ENCODE data around the gene BIRC3.
A peak's percentile ranks its signal among the peaks of the same experiment; 100 is the strongest.

The BIRC3 gene

DNA sequence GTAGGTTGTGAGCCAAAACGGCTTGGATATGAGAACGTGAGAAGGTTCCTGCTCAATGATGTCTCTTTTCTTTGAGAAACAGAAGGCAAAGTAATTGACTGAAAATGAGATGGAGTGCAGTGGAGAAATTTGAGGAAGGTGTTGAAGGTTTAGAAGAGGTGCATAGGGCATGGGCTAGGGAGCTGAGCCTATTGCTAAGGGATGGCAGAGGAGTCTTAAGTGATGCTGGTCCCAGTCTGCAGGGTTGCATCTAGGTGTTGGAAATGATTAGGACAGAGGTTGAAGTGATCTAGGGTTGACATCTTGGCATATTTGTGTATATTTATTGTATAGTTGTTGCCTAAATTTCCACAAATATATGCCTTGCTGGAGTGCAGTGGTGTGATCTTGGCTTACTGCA is 2.3 kb downstream of the BIRC3 start:
- in situ Hi-C loops (cut with HindIII; ENCODE audit: low sequenced_read_pairs): no loop called here
- TF ChIP-seq, protein P1, sequence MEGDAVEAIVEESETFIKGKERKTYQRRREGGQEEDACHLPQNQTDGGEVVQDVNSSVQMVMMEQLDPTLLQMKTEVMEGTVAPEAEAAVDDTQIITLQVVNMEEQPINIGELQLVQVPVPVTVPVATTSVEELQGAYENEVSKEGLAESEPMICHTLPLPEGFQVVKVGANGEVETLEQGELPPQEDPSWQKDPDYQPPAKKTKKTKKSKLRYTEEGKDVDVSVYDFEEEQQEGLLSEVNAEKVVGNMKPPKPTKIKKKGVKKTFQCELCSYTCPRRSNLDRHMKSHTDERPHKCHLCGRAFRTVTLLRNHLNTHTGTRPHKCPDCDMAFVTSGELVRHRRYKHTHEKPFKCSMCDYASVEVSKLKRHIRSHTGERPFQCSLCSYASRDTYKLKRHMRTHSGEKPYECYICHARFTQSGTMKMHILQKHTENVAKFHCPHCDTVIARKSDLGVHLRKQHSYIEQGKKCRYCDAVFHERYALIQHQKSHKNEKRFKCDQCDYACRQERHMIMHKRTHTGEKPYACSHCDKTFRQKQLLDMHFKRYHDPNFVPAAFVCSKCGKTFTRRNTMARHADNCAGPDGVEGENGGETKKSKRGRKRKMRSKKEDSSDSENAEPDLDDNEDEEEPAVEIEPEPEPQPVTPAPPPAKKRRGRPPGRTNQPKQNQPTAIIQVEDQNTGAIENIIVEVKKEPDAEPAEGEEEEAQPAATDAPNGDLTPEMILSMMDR (IDR thresholded peaks at IDR 0.05; ENCODE audit: low read depth, low read length, missing control alignments): no peak

GRCh38 chr11:102320188-102320587 is 2.9 kb downstream of the BIRC3 start:
- DNase-seq (ENCODE audit: low read depth): no peak
- in situ Hi-C loops (cut with HindIII; ENCODE audit: low sequenced_read_pairs): loop anchor here (5.0 kb wide), 1 partner anchor 53 kb away; no protein-coding TSS in a partner anchor
- H3K4me3 ChIP-seq (ENCODE audit: low read depth, low read length): no peak overlapping the region
- TF ChIP-seq, protein P1 (IDR thresholded peaks at IDR 0.05; ENCODE audit: low read depth, low read length, missing control alignments): no peak

More for the DNA sequence above, 2.3 kb downstream of the BIRC3 start:
- DNase-seq (ENCODE audit: low read depth): no peak
- H3K4me3 ChIP-seq (ENCODE audit: low read depth, low read length): no peak overlapping the region

GRCh38 chr11:102320679-102321078 is 3.4 kb downstream of the BIRC3 start:
- in situ Hi-C loops (cut with HindIII; ENCODE audit: low sequenced_read_pairs): loop anchor here (5.0 kb wide), 1 partner anchor 53 kb away; no protein-coding TSS in a partner anchor
- TF ChIP-seq, protein P1 (IDR thresholded peaks at IDR 0.05; ENCODE audit: low read depth, low read length, missing control alignments): no peak
- no peak for DNase-seq (ENCODE audit: low read depth)
- H3K4me3 ChIP-seq (ENCODE audit: low read depth, low read length): no peak overlapping the region

GRCh38 chr11:102322560-102322959 is 5.3 kb downstream of the BIRC3 start:
- no peak overlapping the region for H3K4me3 ChIP-seq (ENCODE audit: low read depth, low read length)
- DNase-seq (ENCODE audit: low read depth): no peak
- TF ChIP-seq, protein P1 (IDR thresholded peaks at IDR 0.05; ENCODE audit: low read depth, low read length, missing control alignments): no peak
- in situ Hi-C loops (cut with HindIII; ENCODE audit: low sequenced_read_pairs): loop anchor here (5.0 kb wide), 1 partner anchor 55 kb away; no protein-coding TSS in a partner anchor

GRCh38 chr11:102323542-102324251 is 6.4 kb downstream of the BIRC3 start:
- TF ChIP-seq, protein P1 (IDR thresholded peaks at IDR 0.05; ENCODE audit: low read depth, low read length, missing control alignments): no peak
- H3K4me3 ChIP-seq (ENCODE audit: low read depth, low read length): no peak overlapping the region
- DNase-seq (ENCODE audit: low read depth): peak; percentile 34
- in situ Hi-C loops (cut with HindIII; ENCODE audit: low sequenced_read_pairs): loop anchor here (5.0 kb wide), 1 partner anchor 56 kb away; no protein-coding TSS in a partner anchor

DNA sequence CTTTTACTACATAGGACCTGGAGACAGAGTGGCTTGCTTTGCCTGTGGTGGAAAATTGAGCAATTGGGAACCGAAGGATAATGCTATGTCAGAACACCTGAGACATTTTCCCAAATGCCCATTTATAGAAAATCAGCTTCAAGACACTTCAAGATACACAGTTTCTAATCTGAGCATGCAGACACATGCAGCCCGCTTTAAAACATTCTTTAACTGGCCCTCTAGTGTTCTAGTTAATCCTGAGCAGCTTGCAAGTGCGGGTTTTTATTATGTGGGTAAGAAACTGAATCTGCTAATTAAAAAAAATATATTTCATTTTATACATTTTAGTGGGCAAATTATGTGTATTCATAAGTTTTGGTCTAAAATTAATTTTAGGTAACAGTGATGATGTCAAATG is 7.8 kb downstream of the BIRC3 start:
- no peak for DNase-seq (ENCODE audit: low read depth)
- in situ Hi-C loops (cut with HindIII; ENCODE audit: low sequenced_read_pairs): no loop called here
- H3K4me3 ChIP-seq (ENCODE audit: low read depth, low read length): no peak overlapping the region
- TF ChIP-seq, protein P1 (IDR thresholded peaks at IDR 0.05; ENCODE audit: low read depth, low read length, missing control alignments): no peak

All from astrocyte of the cerebellum (primary cell).